CD4-positive, alpha-beta T cell treated with Interleukin-1 beta for 1 hour (primary cell): Measurements from ENCODE around the gene CNTNAP2.
"Not testable (repeated sequence)": the region's sequence is repeated elsewhere in the genome, so short reads cannot be mapped to it uniquely, and the experiment has no call there.

Experiments used
- DNase-seq, 2 donors: peaks; one replicate each; pipeline ENCODE4 v3.0.0-alpha.2; 2020 to 2022

Gene CNTNAP2

DNA sequence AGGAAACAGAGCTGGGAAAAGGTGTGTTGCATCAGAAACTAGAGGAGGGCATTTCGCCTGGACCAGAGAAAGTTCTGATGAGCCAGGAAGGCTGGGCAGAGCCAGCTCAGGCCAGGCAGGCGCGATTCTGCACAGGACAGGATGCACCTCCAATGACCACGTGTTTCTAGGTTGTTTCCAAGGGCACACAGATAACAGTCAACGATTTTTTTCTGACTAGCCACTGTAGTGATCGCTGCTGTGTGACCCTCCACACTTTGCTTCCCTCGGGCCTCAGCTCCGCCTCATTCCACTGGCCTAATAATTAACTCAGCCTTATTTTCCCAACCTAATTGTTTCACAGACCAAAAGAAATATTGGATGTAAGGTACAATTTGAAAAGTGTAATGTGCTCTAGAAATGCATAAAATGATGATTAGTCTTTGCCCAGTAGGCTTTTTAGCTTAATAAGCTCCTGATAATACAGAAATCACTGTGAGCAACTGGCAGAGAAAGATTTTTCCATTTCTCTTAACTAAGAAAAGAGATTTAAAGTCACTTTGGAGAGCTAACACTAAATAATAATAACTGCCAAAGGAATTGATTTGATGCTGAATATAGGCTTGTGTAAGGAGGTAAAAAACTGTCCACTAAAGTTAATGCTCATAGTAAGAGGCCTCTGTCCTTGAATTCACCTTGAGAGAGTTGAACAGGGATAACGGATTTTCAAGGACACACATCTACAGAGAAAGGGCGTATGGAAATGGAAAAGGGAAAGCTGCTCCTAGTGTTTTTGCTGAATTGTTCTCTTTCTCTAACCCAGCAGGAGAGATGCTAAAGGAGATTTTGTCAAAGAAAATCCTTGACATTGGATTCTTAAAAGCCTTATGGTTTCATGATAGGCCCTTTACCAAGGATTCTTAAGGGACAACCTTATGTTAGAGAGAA is 2183.0 kb downstream of the CNTNAP2 start:
- DNase-seq: no peak

DNA sequence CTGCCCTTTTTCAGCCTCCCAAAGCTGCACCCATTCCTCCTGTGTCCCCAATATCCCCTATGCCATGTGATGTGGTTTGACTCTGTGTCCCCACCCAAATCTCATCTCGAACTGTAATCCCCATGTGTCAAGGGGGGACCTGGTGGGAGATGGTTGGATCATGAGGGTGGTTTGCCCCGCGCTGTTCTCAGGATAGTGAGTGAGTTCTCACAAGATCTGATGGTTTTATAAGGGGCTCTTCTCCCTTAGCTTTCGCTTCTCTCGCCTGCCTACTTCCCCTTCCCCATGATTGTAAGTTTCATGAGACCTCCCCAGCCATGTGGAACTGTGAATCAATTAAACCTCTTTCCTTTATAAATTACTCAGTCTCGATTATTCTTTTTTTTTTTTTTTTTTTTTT is 2185.8 kb downstream of the CNTNAP2 start:
- DNase-seq: not testable (repeated sequence)

DNA sequence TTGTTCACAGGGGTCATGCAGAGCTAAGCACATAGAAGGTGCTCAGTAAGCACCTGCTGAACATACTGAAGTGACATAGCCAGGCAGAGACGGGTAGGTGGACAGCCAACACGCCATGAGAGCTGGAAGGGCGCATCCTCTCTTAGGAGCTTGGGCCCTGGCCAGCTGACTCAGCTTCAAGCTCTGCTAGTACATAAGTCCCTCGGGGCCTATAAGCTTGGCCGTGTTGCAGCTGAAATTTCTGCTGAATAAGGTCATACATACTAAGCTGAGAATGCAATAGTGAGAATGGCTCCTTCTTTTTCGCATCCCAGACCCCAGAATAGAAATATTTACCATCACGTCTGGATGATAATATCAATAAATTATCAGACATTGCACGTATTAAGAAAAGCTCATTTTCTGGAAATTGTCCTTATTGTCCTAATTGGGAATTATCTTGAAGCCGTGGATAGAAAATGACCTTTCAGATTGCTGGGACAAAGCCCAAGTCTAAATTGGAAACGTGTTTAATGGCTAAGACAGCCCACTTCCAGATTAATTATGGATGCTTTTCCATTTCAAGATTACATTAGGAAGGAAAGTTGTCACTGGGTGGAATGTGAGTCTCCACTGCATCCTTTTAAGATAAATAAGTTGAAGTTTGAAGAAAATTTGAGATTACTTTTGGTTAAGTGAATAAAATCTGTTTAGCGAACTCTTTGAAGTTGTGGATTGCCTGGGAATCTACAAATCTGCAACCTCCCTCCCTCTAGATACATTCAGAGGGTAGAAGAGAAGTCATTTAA is 2186.9 kb downstream of the CNTNAP2 start:
- no peak for DNase-seq

DNA sequence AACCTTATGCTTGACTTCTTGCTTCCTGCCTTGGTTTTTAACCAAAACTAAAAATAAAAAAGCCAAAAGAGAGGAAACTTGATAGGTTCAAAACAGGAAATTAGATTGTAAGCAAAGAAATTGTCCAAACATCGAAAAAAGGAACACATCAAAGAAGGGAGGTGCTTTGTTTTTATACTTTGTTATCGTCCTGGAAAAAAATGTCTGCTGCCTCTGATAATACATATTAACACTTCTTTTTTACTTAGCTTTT is 2187.4 kb downstream of the CNTNAP2 start:
- no peak for DNase-seq

DNA sequence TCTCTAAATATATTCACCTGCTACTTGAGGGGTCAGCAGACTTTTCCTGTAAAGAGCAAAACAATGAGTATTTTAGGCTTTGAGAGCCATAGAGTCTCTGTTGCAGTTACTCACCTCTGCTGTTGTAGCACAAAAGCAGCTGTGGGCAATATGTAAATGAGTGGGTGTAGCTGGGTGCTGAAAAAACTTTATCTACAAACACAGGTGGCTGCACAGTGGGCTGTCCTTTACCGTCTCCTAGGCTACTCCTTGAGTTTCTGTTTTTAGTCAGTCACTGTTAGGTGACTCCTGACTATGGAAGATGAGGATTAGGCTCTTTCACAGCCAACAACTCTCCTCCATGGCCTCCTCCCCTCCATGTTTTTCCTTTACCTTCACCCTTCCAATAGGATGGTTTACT is 2187.9 kb downstream of the CNTNAP2 start:
- peak in 1 of 2 donors; percentile 27 for DNase-seq

DNA sequence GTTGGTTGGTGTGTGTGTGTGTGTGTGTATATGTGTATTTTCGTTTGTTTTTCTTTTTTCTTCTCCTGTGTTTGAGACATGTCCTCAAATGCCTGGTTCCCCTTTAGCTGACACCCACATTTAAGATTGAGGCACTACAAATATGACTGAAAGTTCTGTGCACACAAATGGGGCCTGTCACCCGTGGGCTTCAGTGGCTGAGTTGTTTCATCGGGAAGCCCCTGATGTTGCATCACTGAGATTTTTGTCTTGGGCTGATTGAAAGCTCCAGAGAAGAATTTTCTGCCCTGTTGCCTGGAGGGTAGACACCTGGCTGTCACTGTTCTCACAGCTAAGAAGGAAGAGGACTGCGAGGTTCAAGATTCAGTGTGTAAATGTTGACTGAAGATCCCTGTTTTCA is 2190.2 kb downstream of the CNTNAP2 start:
- DNase-seq: peak in 1 of 2 donors; percentile 23

DNA sequence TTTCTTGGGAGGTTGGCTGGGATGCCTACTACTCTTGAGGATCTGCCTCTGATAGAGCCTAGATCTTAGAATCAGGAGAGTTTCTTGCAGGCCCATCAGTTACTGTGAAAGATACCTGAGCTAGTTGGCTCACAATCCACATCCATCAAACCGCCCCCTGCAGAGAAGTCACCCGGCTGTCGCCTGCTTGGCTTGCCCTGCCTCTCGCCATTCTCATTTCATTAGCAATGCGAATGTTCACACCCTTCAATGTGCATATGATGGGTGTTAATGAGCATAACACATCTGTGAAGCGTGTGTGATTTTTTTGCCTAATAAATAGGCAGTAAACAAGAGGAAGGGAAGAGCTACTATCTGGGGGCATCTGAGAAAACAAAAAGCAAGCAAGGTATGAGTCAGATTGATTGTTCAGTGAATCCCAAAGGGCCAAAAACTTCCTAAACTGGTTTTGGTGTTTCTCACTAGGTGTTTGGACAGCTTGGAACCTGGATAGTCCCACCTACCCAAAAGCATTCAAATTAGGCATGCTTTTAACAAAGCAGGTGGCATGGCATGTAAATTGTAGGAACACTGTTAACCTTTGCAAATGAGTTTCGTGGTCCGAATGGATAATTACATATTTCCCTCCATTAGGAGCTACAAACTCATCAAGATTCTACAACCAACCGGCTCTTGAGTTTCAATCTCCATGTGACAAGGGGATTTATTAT is 2201.7 kb downstream of the CNTNAP2 start:
- DNase-seq: no peak

DNA sequence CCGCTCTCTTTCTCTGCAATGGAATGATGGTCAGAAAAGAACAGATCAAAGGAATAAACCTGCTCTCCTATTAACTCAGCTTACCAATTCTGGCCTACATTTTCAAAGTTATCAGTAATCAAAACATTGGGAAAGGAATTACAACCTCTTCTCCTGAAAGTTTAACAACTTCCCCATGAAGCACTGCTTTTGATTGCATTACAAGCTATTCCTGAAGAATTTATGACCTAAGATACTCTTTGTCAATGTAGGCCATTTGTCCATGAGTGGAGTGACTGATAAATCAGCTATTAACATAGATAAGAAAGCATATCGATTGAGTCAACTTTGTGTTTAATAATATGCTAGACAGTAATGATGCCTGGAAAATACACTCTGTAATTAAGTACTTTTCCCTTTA is 2202.2 kb downstream of the CNTNAP2 start:
- no peak for DNase-seq

DNA sequence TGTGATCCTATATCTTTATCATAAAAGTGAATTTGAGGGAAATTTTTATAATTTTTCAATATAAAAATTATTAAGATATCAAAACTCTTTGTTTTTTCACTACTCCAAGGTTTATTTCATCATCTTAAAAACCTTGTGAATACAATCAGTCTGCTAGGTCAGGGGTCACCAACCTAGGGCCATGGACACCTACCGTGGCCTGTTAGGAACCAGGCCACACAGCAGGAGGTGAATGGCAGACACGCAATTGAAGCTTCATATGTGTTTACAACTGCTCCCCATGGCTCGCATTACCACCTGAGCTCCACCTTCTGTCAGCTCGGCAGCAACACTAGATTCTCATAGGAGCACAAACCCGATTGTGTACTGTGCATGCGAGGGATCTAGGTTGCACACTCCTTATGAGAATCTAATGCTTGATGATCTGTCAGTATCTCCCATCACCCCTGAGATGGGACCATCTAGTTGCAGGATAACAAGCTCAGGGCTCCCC is 2202.8 kb downstream of the CNTNAP2 start:
- DNase-seq: no peak

DNA sequence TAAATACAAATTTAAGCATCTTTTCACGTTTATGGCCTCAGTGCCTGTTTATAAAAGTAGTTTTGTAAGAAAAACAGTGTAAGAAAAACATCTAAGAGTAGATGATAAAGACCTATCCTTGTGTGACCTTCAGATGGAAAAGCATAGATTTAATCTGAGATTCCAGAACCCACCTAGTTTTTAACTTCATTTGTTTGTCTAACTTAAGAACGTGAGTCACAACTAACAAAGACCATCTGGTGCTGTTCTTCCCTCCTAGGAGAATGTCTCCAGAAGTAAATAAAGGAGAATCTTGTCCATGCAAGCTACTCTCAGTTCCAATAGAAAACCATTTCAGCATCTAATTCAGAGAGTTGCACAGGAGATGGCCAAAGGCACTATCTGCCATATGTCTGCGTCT is 2208.6 kb downstream of the CNTNAP2 start:
- DNase-seq: no peak

DNA sequence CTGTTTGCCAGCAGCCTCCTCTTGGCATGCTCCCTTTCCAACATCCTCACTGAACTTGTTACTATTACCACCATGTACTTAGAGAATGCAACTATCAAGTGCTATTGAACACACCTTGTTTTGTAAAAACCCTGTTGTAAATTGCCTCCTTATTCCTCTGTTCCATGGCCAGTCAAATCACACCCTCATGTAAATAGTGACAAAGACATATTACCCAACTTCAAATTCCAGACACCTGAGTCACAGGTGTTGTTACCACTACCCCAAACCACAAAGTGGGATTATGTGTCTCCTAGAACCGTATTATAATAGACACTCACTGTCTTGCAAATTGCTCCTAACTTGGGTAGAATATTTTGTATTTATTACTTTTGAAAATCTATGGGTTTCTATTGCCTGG is 2210.8 kb downstream of the CNTNAP2 start:
- DNase-seq: no peak

DNA sequence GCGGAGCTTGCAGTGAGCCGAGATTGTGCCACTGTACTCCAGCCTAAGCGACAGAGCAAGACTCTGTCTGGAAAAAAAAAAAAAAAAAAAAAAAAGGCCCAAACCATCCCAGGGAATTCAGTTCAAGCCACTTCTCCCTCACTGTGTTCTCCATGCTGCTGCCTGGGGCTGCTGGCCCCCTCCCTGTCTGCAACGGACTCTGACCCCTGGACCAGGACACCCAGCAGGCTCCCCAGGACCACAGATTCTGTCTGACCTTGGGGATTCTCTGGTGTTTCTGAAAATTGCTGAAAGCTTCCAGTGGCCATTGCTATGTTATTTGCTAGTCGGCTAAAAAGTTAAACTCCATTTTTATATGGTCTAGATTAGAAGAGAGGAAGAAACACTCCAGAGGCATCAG is 2212.3 kb downstream of the CNTNAP2 start:
- DNase-seq: no peak

DNA sequence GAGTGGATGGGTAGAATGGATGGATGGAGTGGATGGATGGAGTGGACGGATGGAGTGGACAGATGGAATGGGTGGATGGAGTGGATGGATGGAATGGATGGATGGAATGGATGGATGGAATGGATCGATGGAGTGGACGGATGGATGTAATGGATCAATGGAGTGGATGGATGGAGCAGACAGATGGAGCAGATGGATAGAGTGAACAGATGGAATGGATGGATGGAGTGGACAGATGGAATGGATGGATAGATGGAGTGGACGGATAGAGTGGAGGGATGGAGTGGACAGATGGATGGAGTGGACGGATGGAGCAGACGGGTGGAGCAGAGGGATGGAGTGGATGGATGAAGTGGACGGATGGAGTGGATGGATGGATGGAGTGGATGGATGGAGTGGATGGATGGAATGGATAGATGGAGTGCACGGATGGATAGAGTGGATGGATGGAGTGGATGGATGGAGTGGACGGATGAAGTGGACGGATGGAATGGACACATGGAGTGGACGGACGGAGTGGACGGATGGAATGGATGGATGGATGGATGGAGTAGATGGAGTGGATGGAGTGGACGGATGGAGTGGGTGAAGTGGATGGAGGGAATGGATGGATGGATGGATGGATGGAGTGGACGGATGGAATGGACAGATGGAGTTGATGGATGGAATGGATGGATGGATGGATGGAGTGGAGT is 2213.7 kb downstream of the CNTNAP2 start:
- no peak for DNase-seq

DNA sequence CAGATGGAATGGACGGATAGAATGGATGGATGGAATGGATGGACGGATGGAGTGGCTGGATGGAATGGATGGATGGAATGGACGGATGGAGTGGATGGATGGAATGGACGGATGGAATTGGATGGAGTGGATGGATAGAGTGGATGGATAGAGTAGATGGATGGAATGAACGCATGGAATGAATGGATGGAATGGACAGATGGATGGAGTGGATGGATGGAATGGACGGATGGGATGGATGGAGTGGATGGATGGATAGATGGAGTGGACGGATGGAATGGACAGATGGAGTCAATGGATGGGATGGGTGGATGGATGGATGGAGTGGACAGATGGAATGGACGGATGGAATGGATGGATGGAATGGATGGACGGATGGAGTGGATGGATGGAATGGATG is 2214.2 kb downstream of the CNTNAP2 start:
- no peak for DNase-seq

DNA sequence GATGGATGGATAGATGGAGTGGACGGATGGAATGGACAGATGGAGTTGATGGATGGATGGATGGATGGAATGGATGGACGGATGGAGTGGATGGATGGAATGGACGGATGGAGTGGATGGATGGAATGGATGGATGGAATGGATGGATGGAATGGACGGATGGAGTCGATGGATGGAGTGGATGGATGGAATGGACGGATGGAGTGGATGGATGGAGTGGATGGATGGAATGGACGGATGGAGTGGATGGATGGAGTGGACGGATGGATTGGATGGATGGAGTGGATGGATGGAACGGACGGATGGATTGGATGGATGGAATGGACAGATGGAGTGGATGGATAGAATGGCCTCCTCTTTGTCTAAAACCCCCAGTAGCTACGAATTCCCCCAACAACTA is 2214.9 kb downstream of the CNTNAP2 start:
- not testable (repeated sequence) for DNase-seq

DNA sequence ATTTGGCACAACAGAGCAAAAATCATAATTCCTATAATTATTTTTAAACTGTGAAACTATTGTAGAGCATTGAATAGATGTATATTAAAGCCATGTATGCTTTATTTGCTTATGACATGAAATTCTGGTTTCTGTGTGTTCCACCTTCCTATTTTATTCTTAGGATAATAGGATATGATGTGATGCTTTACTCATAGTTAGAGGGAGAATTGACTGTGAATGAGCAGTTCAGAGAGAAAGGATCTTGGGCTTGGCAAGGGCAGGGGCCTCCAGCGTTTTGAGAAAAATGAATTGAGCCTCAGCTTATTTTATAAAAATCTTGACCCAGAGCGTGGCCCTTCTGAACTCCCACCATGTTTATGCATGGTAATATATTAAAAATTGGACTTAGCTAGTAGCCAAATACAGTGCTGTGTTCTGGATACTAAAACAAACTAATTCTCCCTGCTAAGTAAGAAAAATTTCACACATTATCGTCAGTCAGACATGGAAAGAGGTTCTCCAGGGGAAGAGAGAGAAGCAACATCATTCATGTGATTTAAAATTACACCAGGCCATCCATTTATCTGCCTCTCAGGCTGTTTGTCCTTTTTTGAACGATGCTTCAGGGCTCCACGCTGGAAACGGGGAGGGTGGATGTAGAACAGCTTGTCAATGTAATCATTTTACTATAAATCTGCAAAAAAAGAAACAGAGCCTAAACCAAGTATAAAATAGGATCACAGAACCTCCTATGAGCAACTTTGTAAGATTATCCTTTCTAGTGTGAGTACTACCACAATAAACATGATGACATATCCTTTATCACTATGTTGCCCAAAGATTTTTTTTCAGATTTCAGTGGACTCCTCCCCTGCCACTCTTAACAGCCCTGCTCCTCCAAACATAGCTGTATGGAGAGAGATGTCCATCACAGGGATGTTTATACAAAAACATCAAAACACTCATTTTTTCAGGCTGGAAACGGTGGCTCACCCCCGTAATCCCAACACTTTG is 2215.9 kb downstream of the CNTNAP2 start:
- no peak for DNase-seq

DNA sequence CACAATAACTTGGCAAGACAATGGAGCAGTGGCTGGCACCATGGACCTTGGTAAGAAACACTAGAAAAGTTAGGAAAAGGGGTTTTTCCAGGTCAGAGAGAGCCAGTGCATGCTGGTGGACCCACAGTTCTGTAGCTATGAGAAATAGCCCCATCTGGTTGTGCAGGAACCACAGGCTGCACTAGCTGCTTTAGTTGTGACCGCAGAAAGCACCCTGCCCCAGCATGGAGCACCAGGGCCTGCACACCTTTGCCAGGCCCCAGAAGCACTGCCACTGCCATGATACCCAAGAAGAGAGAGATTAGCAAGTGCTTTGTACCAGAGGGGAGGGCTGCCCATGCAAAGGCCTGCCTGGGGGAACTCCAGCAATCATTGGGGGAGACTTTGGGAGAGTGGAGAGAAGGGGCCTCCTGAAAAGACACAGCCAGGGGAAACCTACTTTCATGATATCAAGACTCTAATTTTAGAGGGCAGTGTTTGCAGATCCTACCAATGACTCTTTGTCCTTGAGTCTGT is 2217.9 kb downstream of the CNTNAP2 start:
- no peak for DNase-seq

DNA sequence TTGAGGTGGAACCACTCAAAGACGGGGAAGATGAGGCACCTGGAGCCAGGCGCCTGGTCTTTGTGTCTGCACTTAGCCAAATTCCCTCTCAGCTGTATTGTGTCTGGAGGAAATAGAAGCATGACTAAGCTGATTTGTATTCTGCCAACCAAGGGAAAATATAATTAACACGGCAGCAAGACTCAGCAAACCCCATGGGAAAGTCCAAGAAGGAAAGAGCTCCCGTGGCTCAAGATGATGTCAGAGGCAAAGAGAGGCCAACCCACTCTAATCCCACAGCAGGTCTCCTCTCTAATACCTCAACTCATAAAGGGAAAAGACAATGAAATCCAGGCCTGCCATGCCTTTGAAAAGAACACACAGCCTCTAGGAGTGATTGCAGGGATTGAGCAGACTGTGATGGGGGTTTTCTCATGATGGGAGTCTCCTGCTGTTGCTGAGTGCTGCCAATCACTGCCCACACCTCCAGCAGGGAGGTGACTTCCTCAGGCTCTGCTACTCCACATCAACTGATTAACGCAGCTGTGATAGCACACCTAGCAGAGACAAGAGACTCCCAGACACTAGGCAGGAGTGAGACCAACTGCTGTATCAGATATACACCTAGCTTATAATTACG is 2218.5 kb downstream of the CNTNAP2 start:
- no peak for DNase-seq

DNA sequence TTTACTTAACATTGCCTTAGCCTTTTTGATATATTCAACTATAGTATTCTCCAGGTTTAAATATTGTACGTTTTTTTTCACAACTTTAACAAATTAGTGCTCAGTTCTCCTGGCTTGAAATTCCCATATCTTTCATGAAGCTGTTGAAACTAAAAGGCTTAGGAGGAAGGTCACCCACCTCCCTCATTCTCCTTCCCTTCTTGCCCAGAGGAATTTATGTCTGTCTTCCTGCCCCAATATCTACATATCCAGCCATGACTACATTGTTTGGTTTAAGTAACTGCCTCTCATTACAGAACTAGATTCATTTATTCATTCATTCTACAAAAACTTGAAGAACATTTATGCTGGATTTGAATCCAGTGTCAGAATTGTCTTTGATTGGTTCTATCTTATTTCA is 2219.2 kb downstream of the CNTNAP2 start:
- no peak for DNase-seq

DNA sequence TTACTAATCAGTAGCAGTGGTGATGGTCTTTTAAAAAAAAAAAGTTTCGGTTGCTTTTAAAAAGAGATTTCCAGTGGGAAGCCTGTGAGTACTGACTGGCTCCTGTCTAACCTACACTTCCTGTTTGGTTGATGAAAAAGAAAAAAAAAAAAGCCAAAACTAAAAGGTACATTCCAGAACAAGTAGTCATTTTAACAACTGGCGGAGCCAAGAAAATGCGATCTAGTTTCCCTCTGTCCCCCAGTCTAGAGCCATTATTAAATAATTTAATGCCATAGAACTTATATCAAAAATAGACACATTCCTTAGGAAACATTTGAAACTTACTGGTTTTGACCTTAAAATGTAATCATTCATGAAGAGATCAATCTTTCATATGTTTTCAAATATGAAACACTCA is 2219.8 kb downstream of the CNTNAP2 start:
- no peak for DNase-seq
